Type B pancreatic cell (in vitro differentiated cells): ENCODE data around the gene HDGFL1. TPM values are rescaled to one million over a fixed set of nuclear protein-coding genes. Genes with fewer than 3 reads are reported as not detected.

ENCODE experiments used
- DNase-seq: peaks from one replicate; pipeline ENCODE4 v3.0.0; 2021; ENCODE audit warnings: mixed read lengths; ENCODE audit not compliant: unreplicated experiment; ENCODE audit errors: extremely low spot score
- H3K27ac Mint-ChIP-seq: 2 replicates; pipeline ENCODE4 v1.8.0; 2021; ENCODE audit warnings: mild to moderate bottlenecking, mixed read lengths
- H3K27me3 Mint-ChIP-seq: 2 replicates; pipeline ENCODE4 v1.8.0; 2021; ENCODE audit warnings: mixed read lengths
- H3K36me3 Mint-ChIP-seq: 2 replicates; pipeline ENCODE4 v1.8.0; 2021; ENCODE audit warnings: mixed read lengths
- H3K4me1 Mint-ChIP-seq: one replicate; pipeline ENCODE4 v1.8.0; 2021; ENCODE audit warnings: mixed read lengths; ENCODE audit not compliant: unreplicated experiment
- H3K4me3 Mint-ChIP-seq: 2 replicates; pipeline ENCODE4 v1.8.0; 2021; ENCODE audit warnings: mild to moderate bottlenecking, mixed read lengths
- H3K9me3 Mint-ChIP-seq: 2 replicates; pipeline ENCODE4 v1.8.0; 2021; ENCODE audit warnings: mixed read lengths
- CTCF ChIP-seq: fragments of 200-600 bp; sonication (generic); conservative IDR thresholded peaks from 2 replicates; pipeline ENCODE4 v1.5.0; 2021; ENCODE audit warnings: antibody characterized with exemption, mild to moderate bottlenecking
- total RNA-seq: library from RNA; stranded (reverse); gene quantifications from 2 replicates; pipeline ENCODE4 v1.2.1, GENCODE V29; 2021; ENCODE audit warnings: low replicate concordance

The HDGFL1 gene
- total RNA-seq, 1 donor from 2014 or later, result not detected

- TF ChIP-seq CTCF, result no peak
- no peaks in the 10 kb centered on the region for H3K27me3 Mint-ChIP-seq
- H3K36me3 Mint-ChIP-seq, result no peaks in the 10 kb centered on the region
- H3K4me3 Mint-ChIP-seq, result no peak overlapping the region
- H3K4me1 Mint-ChIP-seq, result peaks cover 12% of the 10 kb centered on the region
- no peaks in the 10 kb centered on the region for H3K9me3 Mint-ChIP-seq
- no peak overlapping the region for H3K27ac Mint-ChIP-seq
- no peak for DNase-seq
Measured at GRCh38 chr6:22590423-22590822, 21.1 kb downstream of the HDGFL1 start.

DNA sequence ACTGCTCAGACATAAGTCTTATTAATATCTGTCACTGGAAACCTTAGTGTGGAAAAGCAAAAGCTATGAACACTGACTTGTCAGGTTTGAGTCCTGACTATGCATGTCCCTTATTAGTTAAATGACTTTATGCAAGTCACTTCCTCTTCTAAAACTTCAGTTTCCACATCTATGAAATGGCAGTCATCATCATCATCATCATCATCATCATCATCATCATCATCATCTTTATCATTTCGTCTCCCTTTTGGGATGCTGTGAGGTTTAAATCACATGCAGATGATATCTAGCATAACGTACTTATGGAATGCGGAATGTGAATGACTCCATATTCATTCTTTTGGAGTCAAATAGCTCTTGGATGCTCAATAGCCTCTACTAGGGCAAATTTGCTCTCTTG is 24.5 kb downstream of the HDGFL1 start:
- Mint-ChIP-seq H3K4me1 (peaks cover 25% of the 10 kb centered on the region), H3K9me3 (peaks cover 9% of the 10 kb centered on the region), H3K36me3 (no peaks in the 10 kb centered on the region), H3K27ac (no peak overlapping the region), H3K27me3 (no peaks in the 10 kb centered on the region), H3K4me3 (no peak overlapping the region)
- no peak for TF ChIP-seq CTCF
- no peak for DNase-seq

DNA sequence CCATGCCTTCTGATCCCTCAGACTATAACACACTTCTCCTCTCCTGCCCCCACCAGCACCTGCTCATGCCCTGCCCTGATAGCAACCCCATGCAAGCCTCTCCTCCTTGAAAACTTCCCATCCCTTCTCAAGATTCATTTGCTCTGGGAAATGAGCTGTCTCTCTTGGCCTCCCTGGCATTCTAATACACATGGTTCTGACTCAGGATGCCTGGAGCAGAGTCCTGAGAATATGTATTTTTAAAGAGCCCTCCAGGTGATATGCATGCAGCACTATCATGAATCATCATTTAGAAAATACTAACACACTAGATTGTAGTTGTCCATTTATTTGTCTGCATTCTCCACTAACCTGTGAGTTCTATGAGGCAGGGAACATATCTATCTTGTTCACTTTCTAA is 26.6 kb downstream of the HDGFL1 start:
- no peak for TF ChIP-seq CTCF
- no peaks in the 10 kb centered on the region for H3K36me3 Mint-ChIP-seq
- H3K27me3 Mint-ChIP-seq, result no peaks in the 10 kb centered on the region
- H3K4me3 Mint-ChIP-seq, result no peak overlapping the region
- peaks cover 32% of the 10 kb centered on the region for H3K4me1 Mint-ChIP-seq
- H3K9me3 Mint-ChIP-seq, result peaks cover 9% of the 10 kb centered on the region
- DNase-seq, result no peak
- no peak overlapping the region for H3K27ac Mint-ChIP-seq

DNA sequence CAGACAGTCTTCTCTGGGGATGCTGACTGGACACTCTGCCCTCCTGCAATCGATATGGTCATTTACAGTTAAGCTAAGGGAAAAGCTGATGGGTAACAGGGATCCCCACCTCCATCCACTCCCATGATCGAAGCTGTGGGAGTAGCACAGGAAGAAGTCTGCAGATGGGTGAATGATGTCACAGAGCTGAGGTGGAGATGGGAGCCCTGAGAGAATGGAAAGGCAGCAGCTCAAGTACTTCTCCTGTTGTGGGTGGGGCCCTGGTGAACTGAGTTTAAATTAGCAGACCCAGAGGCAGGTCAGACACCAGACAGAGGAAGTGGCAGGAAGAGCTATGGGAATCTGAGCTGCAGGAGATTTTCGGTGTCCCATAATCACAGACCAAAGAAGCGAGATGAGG is 29.0 kb downstream of the HDGFL1 start:
- Mint-ChIP-seq H3K27ac (no peak overlapping the region), H3K4me3 (no peak overlapping the region), H3K27me3 (no peaks in the 10 kb centered on the region), H3K9me3 (peaks cover 9% of the 10 kb centered on the region), H3K4me1 (peaks cover 32% of the 10 kb centered on the region), H3K36me3 (no peaks in the 10 kb centered on the region)
- TF ChIP-seq CTCF, result no peak
- DNase-seq, result no peak

- peaks cover 9% of the 10 kb centered on the region for H3K9me3 Mint-ChIP-seq
- no peak for DNase-seq
- no peaks in the 10 kb centered on the region for H3K27me3 Mint-ChIP-seq
- no peak for TF ChIP-seq CTCF
- no peak overlapping the region for H3K27ac Mint-ChIP-seq
- H3K4me3 Mint-ChIP-seq, result no peak overlapping the region
- H3K36me3 Mint-ChIP-seq, result no peaks in the 10 kb centered on the region
- H3K4me1 Mint-ChIP-seq, result peaks cover 32% of the 10 kb centered on the region
Measured at GRCh38 chr6:22600059-22600458, 30.7 kb downstream of the HDGFL1 start.

DNA sequence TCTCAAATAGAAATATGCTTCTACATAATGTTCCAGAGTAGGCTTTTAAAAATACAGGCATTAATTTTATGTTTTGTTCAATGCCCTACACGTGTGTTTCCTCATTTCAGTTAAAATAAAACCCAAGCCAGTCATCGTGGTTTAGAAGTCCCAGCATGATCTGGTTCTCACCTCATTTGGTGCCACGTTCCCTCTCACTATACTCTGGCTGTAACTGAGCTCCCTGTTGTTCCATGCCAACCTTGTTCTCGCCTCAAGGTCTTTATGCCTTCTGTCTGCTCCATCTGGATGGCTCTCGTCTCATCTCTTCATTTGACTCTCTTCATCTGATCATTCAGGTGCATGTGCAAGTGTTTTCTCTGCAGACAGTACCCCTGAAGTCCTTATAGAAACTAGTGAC is 32.6 kb downstream of the HDGFL1 start:
- TF ChIP-seq CTCF, result no peak
- no peaks in the 10 kb centered on the region for H3K9me3 Mint-ChIP-seq
- H3K27ac Mint-ChIP-seq, result no peak overlapping the region
- peaks cover 26% of the 10 kb centered on the region for H3K4me1 Mint-ChIP-seq
- H3K27me3 Mint-ChIP-seq, result no peaks in the 10 kb centered on the region
- no peak overlapping the region for H3K4me3 Mint-ChIP-seq
- no peak for DNase-seq
- H3K36me3 Mint-ChIP-seq, result no peaks in the 10 kb centered on the region
